CD4-positive, alpha-beta T cell (primary cell): ENCODE results near the gene TEAD3. TPM values are rescaled to one million over a fixed set of nuclear protein-coding genes. Genes with fewer than 3 reads are reported as not detected.

Experiments
- ATAC-seq: fragments of 200-7000 bp; cut with Tn5 transposase; one replicate; pipeline ENCODE4 v1.10.0; 2022; ENCODE audit warnings: mild to moderate bottlenecking; ENCODE audit not compliant: poor library complexity
- CTCF ChIA-PET: fragments of 350-600 bp; sonication (Branson Sonifier 250); formaldehyde crosslinking; loops from one replicate; lab custom pipeline; 2021; ENCODE audit warnings: antibody characterized with exemption, inconsistent platforms; lab: Charles Lee
- POLR2A ChIA-PET: fragments of 350-600 bp; sonication (Branson Sonifier 250); formaldehyde crosslinking; loops from one replicate; lab custom pipeline; 2021; ENCODE audit warnings: antibody characterized with exemption, inconsistent platforms; lab: Charles Lee
- DNase-seq, 14 experiments: peaks; one replicate each; pipeline ENCODE4 v3.0.0-alpha.2; 2013 to 2020; ENCODE audit warnings: mixed read lengths in 2 of 14
- H3K27ac ChIP-seq, 2 donors: one replicate each; pipeline versions ENCODE4 v1.5.1 to v1.7.0; 2013; ENCODE audit warnings: low read length in 2 of 2, low read depth in 1 of 2, mild to moderate bottlenecking in 1 of 2
- H3K27me3 ChIP-seq, 2 experiments: 1 replicate in 1 of 2; 2 replicates in 1 of 2; pipeline versions ENCODE4 v1.6.1 to v1.7.0; 2013; ENCODE audit warnings: low read length in 2 of 2, control low read depth in 1 of 2, mild to moderate bottlenecking in 1 of 2, moderate library complexity in 1 of 2; ENCODE audit not compliant: insufficient read depth in 2 of 2, control insufficient read depth in 1 of 2
- H3K36me3 ChIP-seq: one replicate; pipeline ENCODE4 v1.6.1; 2013; ENCODE audit warnings: low read length, control low read depth; ENCODE audit not compliant: insufficient read depth
- H3K4me1 ChIP-seq: one replicate; pipeline ENCODE4 v1.6.1; 2013; ENCODE audit warnings: low read length, control low read depth; ENCODE audit not compliant: insufficient read depth
- H3K4me3 ChIP-seq: one replicate; pipeline ENCODE4 v1.5.1; 2013; ENCODE audit warnings: mild to moderate bottlenecking, low read length, moderate library complexity
- H3K9me3 ChIP-seq, 2 experiments: 1 replicate in 1 of 2; 2 replicates in 1 of 2; pipeline versions ENCODE4 v1.6.1 to v1.7.0; 2013; ENCODE audit warnings: low read length in 2 of 2, mild to moderate bottlenecking in 2 of 2, control low read depth in 1 of 2, moderate library complexity in 1 of 2; ENCODE audit not compliant: control insufficient read depth in 1 of 2, insufficient read depth in 1 of 2
- H3K27ac Mint-ChIP-seq: one replicate; pipeline ENCODE4 v1.8.0; 2020; ENCODE audit warnings: mixed read lengths
- H3K27me3 Mint-ChIP-seq: one replicate; pipeline ENCODE4 v1.8.0; 2021; ENCODE audit warnings: mixed read lengths
- H3K36me3 Mint-ChIP-seq: one replicate; pipeline ENCODE4 v1.8.0; 2021; ENCODE audit warnings: low read depth, mixed read lengths
- H3K4me1 Mint-ChIP-seq: one replicate; pipeline ENCODE4 v1.8.0; 2021; ENCODE audit warnings: low read depth, mixed read lengths
- H3K4me3 Mint-ChIP-seq: one replicate; pipeline ENCODE4 v1.8.0; 2020; ENCODE audit warnings: mild to moderate bottlenecking, mixed read lengths
- H3K9me3 Mint-ChIP-seq: one replicate; pipeline ENCODE4 v1.8.0; 2020; ENCODE audit warnings: mixed read lengths
- CTCF ChIP-seq: fragments of 200-600 bp; IDR thresholded peaks from one replicate; pipeline ENCODE4 v1.8.0; 2022; ENCODE audit warnings: antibody characterized with exemption, mild to moderate bottlenecking
- intact Hi-C, 2 experiments: fragments of 100-400 bp; cut with DNase I in 1 of 2; cut with micrococcal nuclease in 1 of 2; formaldehyde crosslinking; loops; one replicate each; pipeline versions ENCODE4 v1.15.1 to v1.9.0; 2023 to 2025; cut with DNase I, micrococcal nuclease
- total RNA-seq, 174 experiments: library from RNA in 2 of 174; stranded (reverse) in 2 of 174; gene quantifications; one replicate each; pipeline ENCODE4 v1.2.3 and lab custom pipeline; 2021 to 2026

TEAD3 gene
- total RNA-seq, 2 experiments from 2014 or later: 0.11 TPM; not detected in 1

GRCh38 chr6:35475573-35475972 lies 21.3 kb downstream of the TEAD3 start:
- Mint-ChIP-seq H3K27me3 (no peaks in the 10 kb centered on the region), H3K9me3 (no peaks in the 10 kb centered on the region), H3K27ac (no peak overlapping the region), H3K4me3 (no peak overlapping the region), H3K4me1 (peaks cover 14% of the 10 kb centered on the region), H3K36me3 (peaks cover 19% of the 10 kb centered on the region)
- Histone ChIP-seq H3K4me3 (no peak overlapping the region), H3K36me3 (peaks cover 32% of the 10 kb centered on the region), H3K9me3 (no peaks in the 10 kb centered on the region), H3K4me1 (peaks cover 17% of the 10 kb centered on the region), H3K27ac (no peak overlapping the region), H3K27me3 (no peaks in the 10 kb centered on the region)
- no peak for TF ChIP-seq CTCF
- ChIA-PET POLR2A (no interaction called here), CTCF (no interaction called here)
- no peak for DNase-seq
- ATAC-seq: no peak
- intact Hi-C loops: no loop called here

GRCh38 chr6:35474942-35475570 lies 21.8 kb downstream of the TEAD3 start:
- H3K27ac ChIP-seq: no peak overlapping the region
- no peaks in the 10 kb centered on the region for H3K9me3 Mint-ChIP-seq
- H3K36me3 ChIP-seq: peaks cover 38% of the 10 kb centered on the region
- ChIA-PET CTCF (no interaction called here), POLR2A (no interaction called here)
- intact Hi-C loops: loop anchor here in 1 of 2 experiments (5.0 kb wide), 1 partner anchor 262 kb away; the partner anchor contains the start of gene ARMC12
- ATAC-seq: no peak
- no peak for TF ChIP-seq CTCF
- no peak overlapping the region for H3K27ac Mint-ChIP-seq
- H3K4me1 Mint-ChIP-seq: peaks cover 19% of the 10 kb centered on the region
- H3K36me3 Mint-ChIP-seq: peaks cover 25% of the 10 kb centered on the region
- H3K4me3 ChIP-seq: no peak overlapping the region
- no peak overlapping the region for H3K4me3 Mint-ChIP-seq
- DNase-seq: no peak
- no peaks in the 10 kb centered on the region for H3K9me3 ChIP-seq
- H3K4me1 ChIP-seq: peaks cover 22% of the 10 kb centered on the region
- H3K27me3 Mint-ChIP-seq: no peaks in the 10 kb centered on the region
- no peaks in the 10 kb centered on the region for H3K27me3 ChIP-seq

GRCh38 chr6:35474131-35474941 lies 22.5 kb downstream of the TEAD3 start:
- H3K27me3 ChIP-seq: no peaks in the 10 kb centered on the region
- H3K9me3 ChIP-seq: no peaks in the 10 kb centered on the region
- CTCF ChIA-PET: no interaction called here
- H3K4me1 Mint-ChIP-seq: peaks cover 26% of the 10 kb centered on the region
- POLR2A ChIA-PET: interaction anchor here (1.1 kb wide), 1 partner anchor 215 kb away, joined by 3 read pairs; the partner anchor contains the start of gene ZNF76
- H3K4me3 Mint-ChIP-seq: no peak overlapping the region
- no peak overlapping the region for H3K27ac Mint-ChIP-seq
- intact Hi-C loops: loop anchor here in 1 of 2 experiments (5.0 kb wide), 1 partner anchor 263 kb away; the partner anchor contains the start of gene ARMC12
- ATAC-seq (no peak), DNase-seq (no peak)
- no peak overlapping the region for H3K4me3 ChIP-seq
- H3K36me3 ChIP-seq: peaks cover 45% of the 10 kb centered on the region
- no peak overlapping the region for H3K27ac ChIP-seq
- H3K36me3 Mint-ChIP-seq: peaks cover 32% of the 10 kb centered on the region
- H3K9me3 Mint-ChIP-seq: no peaks in the 10 kb centered on the region
- TF ChIP-seq CTCF: no peak
- no peaks in the 10 kb centered on the region for H3K27me3 Mint-ChIP-seq
- H3K4me1 ChIP-seq: peaks cover 30% of the 10 kb centered on the region
